Astrocyte of the spinal cord (primary cell): ENCODE measurements around the gene ZNF17.

ENCODE experiments used
- DNase-seq: peaks from one replicate; pipeline ENCODE4 v3.0.0; 2011; ENCODE audit warnings: low read depth, low spot score
- H3K4me3 ChIP-seq: 2 replicates; pipeline ENCODE4 v1.5.1; 2011; ENCODE audit warnings: low read depth, mild to moderate bottlenecking, low read length, moderate library complexity
- in situ Hi-C: cut with HindIII; loops from 2 replicates; pipeline ENCODE4 v1.10.0; 2017; ENCODE audit warnings: low sequenced_read_pairs
- TF ChIP-seq, protein P1 (sequence below): IDR thresholded peaks from 2 replicates; pipeline ENCODE4 v1.5.1; 2012; ENCODE audit warnings: low read depth, mild to moderate bottlenecking, low read length, inconsistent platforms

ZNF17 gene

DNA sequence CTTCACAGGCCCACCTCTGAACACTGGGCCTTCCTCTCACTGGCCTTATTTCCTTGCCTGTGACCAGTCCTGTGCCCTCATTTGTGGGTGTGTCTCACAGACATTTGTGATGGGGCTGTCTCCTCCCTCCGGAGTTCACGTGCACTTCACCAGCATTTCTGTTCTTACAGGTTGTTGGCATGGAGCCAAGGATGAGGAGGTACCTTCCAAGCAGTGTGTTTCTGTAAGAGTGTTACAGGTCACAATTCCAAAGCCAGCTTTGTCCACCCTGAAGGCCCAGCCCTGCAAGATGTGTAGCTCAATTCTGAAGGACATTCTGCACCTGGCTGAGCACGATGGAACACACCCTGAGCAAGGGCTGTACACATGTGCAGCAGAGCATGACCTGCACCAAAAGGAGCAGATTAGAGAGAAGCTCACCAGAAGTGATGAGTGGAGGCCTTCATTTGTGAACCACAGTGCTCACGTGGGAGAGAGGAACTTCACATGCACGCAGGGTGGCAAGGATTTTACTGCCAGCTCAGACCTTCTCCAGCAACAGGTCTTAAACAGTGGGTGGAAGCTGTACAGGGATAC lies 32.2 kb downstream of the ZNF17 start:
- TF ChIP-seq, protein P1, sequence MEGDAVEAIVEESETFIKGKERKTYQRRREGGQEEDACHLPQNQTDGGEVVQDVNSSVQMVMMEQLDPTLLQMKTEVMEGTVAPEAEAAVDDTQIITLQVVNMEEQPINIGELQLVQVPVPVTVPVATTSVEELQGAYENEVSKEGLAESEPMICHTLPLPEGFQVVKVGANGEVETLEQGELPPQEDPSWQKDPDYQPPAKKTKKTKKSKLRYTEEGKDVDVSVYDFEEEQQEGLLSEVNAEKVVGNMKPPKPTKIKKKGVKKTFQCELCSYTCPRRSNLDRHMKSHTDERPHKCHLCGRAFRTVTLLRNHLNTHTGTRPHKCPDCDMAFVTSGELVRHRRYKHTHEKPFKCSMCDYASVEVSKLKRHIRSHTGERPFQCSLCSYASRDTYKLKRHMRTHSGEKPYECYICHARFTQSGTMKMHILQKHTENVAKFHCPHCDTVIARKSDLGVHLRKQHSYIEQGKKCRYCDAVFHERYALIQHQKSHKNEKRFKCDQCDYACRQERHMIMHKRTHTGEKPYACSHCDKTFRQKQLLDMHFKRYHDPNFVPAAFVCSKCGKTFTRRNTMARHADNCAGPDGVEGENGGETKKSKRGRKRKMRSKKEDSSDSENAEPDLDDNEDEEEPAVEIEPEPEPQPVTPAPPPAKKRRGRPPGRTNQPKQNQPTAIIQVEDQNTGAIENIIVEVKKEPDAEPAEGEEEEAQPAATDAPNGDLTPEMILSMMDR, result no peak
- H3K4me3 ChIP-seq, result no peak overlapping the region
- no peak for DNase-seq
- in situ Hi-C loops, result no loop called here

DNA sequence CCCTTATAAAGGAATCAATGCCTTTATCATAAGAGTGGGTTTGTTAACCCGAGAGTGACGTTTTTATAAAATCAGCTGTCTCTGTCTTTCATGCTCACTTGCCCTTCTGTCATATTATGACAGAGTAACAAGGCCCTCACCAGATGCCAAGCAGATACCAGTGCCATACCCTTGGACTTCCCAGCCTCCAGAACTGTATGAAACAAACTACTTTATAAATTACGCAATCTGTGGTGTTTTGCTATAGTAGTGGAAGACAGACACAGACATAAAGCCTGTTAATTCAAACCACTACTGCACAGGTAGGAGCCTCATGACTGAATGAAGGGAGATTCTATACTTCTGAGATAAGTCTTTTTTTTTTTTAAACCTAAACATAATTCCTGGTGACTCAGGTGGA lies 41.3 kb downstream of the ZNF17 start:
- no peak overlapping the region for H3K4me3 ChIP-seq
- no peak for DNase-seq
- TF ChIP-seq, protein P1, result no peak
- in situ Hi-C loops, result no loop called here

DNA sequence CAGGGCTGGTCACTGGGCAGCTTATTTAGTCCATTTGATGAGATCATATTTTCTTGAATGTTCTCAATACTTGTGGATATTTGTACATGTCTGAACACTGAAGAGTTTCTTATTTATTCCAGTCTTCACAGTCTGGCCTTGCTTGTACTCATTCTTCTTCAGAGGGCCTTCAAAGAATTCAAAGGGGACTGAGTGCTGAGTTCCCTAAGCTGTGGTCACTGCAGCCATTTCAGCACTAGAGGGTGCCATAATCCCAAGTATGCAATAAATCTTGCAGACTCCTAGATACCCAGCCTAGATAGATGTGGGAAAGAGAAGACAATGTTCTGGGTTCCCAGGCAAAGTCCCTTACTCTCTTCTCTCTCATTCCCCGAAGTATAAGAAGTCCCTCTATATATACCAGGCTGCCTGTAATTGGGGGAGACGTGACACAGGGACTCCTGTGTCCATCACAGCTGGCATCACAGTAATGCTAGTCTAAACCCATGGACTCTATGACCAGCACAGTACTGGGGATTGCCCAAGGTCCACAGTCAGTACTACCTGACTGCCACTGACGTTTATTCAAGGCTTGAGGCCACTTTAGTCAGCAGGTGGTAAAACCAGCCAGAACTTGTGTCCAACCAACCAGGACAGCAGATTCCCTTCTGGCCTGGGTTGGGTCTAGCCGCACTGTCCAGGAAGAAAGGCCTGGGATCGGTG lies 54.9 kb downstream of the ZNF17 start:
- in situ Hi-C loops, result no loop called here
- TF ChIP-seq, protein P1, result peak; percentile 27
- no peak for DNase-seq
- no peak overlapping the region for H3K4me3 ChIP-seq

- in situ Hi-C loops, result no loop called here
- TF ChIP-seq, protein P1, result no peak
- DNase-seq, result no peak
- H3K4me3 ChIP-seq, result no peak overlapping the region
Measured at GRCh38 chr19:57466489-57466888, 55.5 kb downstream of the ZNF17 start.
